Liver (tissue), 9 donors: Measurements from ENCODE around the gene MNAT1. TPM values are rescaled to one million over a fixed set of nuclear protein-coding genes. Genes with fewer than 3 reads are reported as not detected.

Experiments
- DNase-seq: peaks from one replicate; pipeline ENCODE4 v3.0.0-alpha.2; 2017; ENCODE audit warnings: low spot score
- H3K27ac ChIP-seq, 2 donors: one replicate each; pipeline ENCODE4 v1.7.0; 2013; ENCODE audit warnings: inconsistent platforms in 2 of 2, low read length in 2 of 2, control low read depth in 1 of 2, low read depth in 1 of 2, mild to moderate bottlenecking in 1 of 2
- H3K27me3 ChIP-seq, 4 donors: one replicate each; pipeline versions ENCODE4 v1.6.1 to v1.7.0; 2013; ENCODE audit warnings: low read length in 3 of 4, inconsistent platforms in 1 of 4, mild to moderate bottlenecking in 1 of 4, moderate library complexity in 1 of 4; ENCODE audit not compliant: control insufficient read depth in 4 of 4, insufficient read depth in 4 of 4
- H3K36me3 ChIP-seq, 4 donors: one replicate each; pipeline versions ENCODE4 v1.6.1 to v1.7.0; 2013; ENCODE audit warnings: low read length in 3 of 4, mild to moderate bottlenecking in 3 of 4, low read depth in 1 of 4, moderate library complexity in 1 of 4; ENCODE audit not compliant: control insufficient read depth in 4 of 4, insufficient read depth in 3 of 4
- H3K4me1 ChIP-seq, 4 donors: one replicate each; pipeline versions ENCODE4 v1.6.1 to v1.7.0; 2013; ENCODE audit warnings: low read length in 3 of 4, mild to moderate bottlenecking in 3 of 4, moderate library complexity in 1 of 4; ENCODE audit not compliant: control insufficient read depth in 4 of 4, insufficient read depth in 4 of 4
- H3K4me3 ChIP-seq, 3 donors: one replicate each; pipeline versions ENCODE4 v1.6.1 to v1.7.0; 2013; ENCODE audit warnings: low read length in 3 of 3, control low read depth in 1 of 3, low read depth in 1 of 3, mild to moderate bottlenecking in 1 of 3
- H3K9ac ChIP-seq, 2 donors: one replicate each; pipeline ENCODE4 v1.7.0; 2013; ENCODE audit warnings: low read length in 2 of 2, mild to moderate bottlenecking in 2 of 2, moderate library complexity in 2 of 2, control low read depth in 1 of 2, low read depth in 1 of 2
- H3K9me3 ChIP-seq, 4 donors: one replicate each; pipeline versions ENCODE4 v1.6.1 to v1.7.0; 2013; ENCODE audit warnings: low read length in 3 of 4; ENCODE audit not compliant: control insufficient read depth in 4 of 4
- EGR1 ChIP-seq, 2 donors: IDR thresholded peaks; 2 replicates each; pipeline ENCODE4 v1.6.1; 2016 to 2018; ENCODE audit warnings: antibody characterized with exemption in 2 of 2, low read depth in 2 of 2
- FOXA1 ChIP-seq: IDR thresholded peaks from 2 replicates; pipeline ENCODE4 v1.6.1; 2016; ENCODE audit warnings: antibody characterized with exemption
- FOXA2 ChIP-seq: IDR thresholded peaks from 2 replicates; pipeline ENCODE4 v1.6.1; 2016; ENCODE audit warnings: antibody characterized with exemption
- GABPA ChIP-seq, 2 donors: IDR thresholded peaks in 1 of 2; conservative IDR thresholded peaks in 1 of 2; 2 replicates each; pipeline ENCODE4 v1.6.1; 2016; ENCODE audit warnings: antibody characterized with exemption in 2 of 2, mild to moderate bottlenecking in 1 of 2, moderate library complexity in 1 of 2
- HNF4A ChIP-seq, 2 donors: conservative IDR thresholded peaks; 2 replicates each; pipeline ENCODE4 v1.6.1; 2016; ENCODE audit warnings: antibody characterized with exemption in 2 of 2, mild to moderate bottlenecking in 2 of 2
- HNF4G ChIP-seq: IDR thresholded peaks from 2 replicates; pipeline ENCODE4 v1.6.1; 2016; ENCODE audit warnings: antibody characterized with exemption
- JUND ChIP-seq, 2 donors: IDR thresholded peaks; 2 replicates each; pipeline ENCODE4 v1.6.1; 2016; ENCODE audit warnings: antibody characterized with exemption in 2 of 2
- NR2F2 ChIP-seq: IDR thresholded peaks from 2 replicates; pipeline ENCODE4 v1.6.1; 2016; ENCODE audit warnings: antibody characterized with exemption
- RAD21 ChIP-seq, 2 donors: IDR thresholded peaks; 2 replicates each; pipeline ENCODE4 v1.6.1; 2016; ENCODE audit warnings: antibody characterized with exemption in 2 of 2, mild to moderate bottlenecking in 2 of 2
- RXRA ChIP-seq, 2 donors: IDR thresholded peaks; 2 replicates each; pipeline ENCODE4 v1.6.1; 2017 to 2018; ENCODE audit warnings: antibody characterized with exemption in 2 of 2, mild to moderate bottlenecking in 1 of 2
- SP1 ChIP-seq: IDR thresholded peaks from 2 replicates; pipeline ENCODE4 v1.6.1; 2018; ENCODE audit warnings: antibody characterized with exemption, mild to moderate bottlenecking
- TAF1 ChIP-seq: conservative IDR thresholded peaks from 2 replicates; pipeline ENCODE4 v1.6.1; 2016; ENCODE audit warnings: antibody characterized with exemption, mild to moderate bottlenecking
- YY1 ChIP-seq: IDR thresholded peaks from 2 replicates; pipeline ENCODE4 v1.6.1; 2016; ENCODE audit warnings: antibody characterized with exemption, mild to moderate bottlenecking
- WGBS: extraction: QIAGEN DNeasy Blood & Tissue Kit; methylation state at CpG from one replicate; pipeline ENCODE4 v1.1.7; 2013; 5-methylcytosine and 5-hydroxymethylcytosine counted together
- polyA plus RNA-seq, 2 donors: library from polyadenylated mRNA; stranded (reverse) in 1 of 2; unstranded in 1 of 2; fragments of 200-250 nt in 1 of 2; fragments of >200 nt in 1 of 2; fragmentation: Nextera tagmentation in 1 of 2; extraction: Ambion mirVana in 1 of 2; gene quantifications; one replicate each; pipeline versions ENCODE4 v1.2.1 to v1.2.3, GENCODE V29; 2013 to 2015
- total RNA-seq, 2 donors: library from RNA; depleted of rRNA; stranded (reverse); fragments of >200 nt; gene quantifications; one replicate each; pipeline ENCODE4 v1.2.3, GENCODE V29; 2014
- TF ChIP-seq, protein P1 (sequence below): IDR thresholded peaks from 2 replicates; pipeline ENCODE4 v1.6.1; 2016; ENCODE audit warnings: antibody characterized with exemption, mild to moderate bottlenecking
- TF ChIP-seq, protein P2 (sequence below): IDR thresholded peaks from 2 replicates; pipeline ENCODE4 v1.6.1; 2016; ENCODE audit warnings: antibody characterized with exemption
- TF ChIP-seq, protein P3 (sequence below): IDR thresholded peaks from 2 replicates; pipeline ENCODE4 v1.6.1; 2016; ENCODE audit warnings: antibody characterized with exemption
- TF ChIP-seq, protein P4 (sequence below): IDR thresholded peaks from 2 replicates; pipeline ENCODE4 v1.6.1; 2016; ENCODE audit warnings: antibody characterized with exemption
- donor health status: healthy.
- donor health status: healthy.
- donor health status: healthy.
- donor health status: healthy.
- donor health status: healthy.

MNAT1 gene
- total and polyA plus RNA-seq, 4 donors, result 8.9 to 18.5 (median 14.6) TPM

DNA sequence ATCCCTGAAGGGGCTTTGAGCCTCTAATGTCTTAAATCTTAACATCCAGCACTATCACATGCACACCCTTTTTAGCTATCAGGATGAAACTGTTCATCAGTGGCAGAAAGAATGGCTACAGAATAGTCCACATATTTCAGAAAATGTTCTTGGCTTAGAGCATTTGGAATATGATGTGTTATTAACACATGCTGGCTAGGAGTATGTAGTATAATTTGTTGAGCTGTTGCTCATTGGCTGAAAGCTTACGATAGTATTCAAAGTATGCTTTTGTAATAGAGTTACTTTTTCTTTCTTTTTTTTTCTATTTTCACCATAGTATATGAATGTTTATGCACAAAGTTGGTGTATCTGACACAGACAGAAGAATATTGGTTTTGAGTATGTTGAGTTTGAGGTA, 55.1 kb downstream of the MNAT1 start (continued):
- TF ChIP-seq, protein P1, sequence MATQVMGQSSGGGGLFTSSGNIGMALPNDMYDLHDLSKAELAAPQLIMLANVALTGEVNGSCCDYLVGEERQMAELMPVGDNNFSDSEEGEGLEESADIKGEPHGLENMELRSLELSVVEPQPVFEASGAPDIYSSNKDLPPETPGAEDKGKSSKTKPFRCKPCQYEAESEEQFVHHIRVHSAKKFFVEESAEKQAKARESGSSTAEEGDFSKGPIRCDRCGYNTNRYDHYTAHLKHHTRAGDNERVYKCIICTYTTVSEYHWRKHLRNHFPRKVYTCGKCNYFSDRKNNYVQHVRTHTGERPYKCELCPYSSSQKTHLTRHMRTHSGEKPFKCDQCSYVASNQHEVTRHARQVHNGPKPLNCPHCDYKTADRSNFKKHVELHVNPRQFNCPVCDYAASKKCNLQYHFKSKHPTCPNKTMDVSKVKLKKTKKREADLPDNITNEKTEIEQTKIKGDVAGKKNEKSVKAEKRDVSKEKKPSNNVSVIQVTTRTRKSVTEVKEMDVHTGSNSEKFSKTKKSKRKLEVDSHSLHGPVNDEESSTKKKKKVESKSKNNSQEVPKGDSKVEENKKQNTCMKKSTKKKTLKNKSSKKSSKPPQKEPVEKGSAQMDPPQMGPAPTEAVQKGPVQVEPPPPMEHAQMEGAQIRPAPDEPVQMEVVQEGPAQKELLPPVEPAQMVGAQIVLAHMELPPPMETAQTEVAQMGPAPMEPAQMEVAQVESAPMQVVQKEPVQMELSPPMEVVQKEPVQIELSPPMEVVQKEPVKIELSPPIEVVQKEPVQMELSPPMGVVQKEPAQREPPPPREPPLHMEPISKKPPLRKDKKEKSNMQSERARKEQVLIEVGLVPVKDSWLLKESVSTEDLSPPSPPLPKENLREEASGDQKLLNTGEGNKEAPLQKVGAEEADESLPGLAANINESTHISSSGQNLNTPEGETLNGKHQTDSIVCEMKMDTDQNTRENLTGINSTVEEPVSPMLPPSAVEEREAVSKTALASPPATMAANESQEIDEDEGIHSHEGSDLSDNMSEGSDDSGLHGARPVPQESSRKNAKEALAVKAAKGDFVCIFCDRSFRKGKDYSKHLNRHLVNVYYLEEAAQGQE, result no peak
- TF ChIP-seq FOXA1, result no peak
- no peak for TF ChIP-seq GABPA (IDR thresholded peaks at IDR 0.05 in 1 of 2, conservative IDR thresholded peaks at IDR 0.05 in 1 of 2)
- TF ChIP-seq, protein P2, sequence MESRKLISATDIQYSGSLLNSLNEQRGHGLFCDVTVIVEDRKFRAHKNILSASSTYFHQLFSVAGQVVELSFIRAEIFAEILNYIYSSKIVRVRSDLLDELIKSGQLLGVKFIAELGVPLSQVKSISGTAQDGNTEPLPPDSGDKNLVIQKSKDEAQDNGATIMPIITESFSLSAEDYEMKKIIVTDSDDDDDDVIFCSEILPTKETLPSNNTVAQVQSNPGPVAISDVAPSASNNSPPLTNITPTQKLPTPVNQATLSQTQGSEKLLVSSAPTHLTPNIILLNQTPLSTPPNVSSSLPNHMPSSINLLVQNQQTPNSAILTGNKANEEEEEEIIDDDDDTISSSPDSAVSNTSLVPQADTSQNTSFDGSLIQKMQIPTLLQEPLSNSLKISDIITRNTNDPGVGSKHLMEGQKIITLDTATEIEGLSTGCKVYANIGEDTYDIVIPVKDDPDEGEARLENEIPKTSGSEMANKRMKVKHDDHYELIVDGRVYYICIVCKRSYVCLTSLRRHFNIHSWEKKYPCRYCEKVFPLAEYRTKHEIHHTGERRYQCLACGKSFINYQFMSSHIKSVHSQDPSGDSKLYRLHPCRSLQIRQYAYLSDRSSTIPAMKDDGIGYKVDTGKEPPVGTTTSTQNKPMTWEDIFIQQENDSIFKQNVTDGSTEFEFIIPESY, result no peak

DNA sequence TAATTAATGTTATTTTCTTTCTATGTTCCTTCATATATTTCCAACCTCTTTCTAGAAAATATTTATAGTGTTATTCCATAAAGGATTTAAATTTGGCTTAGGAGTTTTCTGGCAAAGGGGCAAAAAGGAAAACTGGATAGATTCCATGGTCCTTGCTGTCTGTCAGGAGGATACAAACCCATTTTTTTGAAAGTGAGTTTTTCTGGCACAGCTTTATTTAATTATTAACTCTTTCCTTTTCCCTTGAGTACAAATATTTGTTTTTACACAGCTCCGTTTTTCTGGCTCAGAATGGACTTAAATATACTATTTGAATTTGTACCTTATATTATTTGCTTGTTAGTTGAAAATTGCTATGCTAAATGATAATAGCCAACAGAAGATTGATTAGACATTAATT, 56.3 kb downstream of the MNAT1 start:
- 32% methylated on average over 1 of the region's 1 CpG for WGBS
- H3K27ac ChIP-seq, result no peak overlapping the region

DNA sequence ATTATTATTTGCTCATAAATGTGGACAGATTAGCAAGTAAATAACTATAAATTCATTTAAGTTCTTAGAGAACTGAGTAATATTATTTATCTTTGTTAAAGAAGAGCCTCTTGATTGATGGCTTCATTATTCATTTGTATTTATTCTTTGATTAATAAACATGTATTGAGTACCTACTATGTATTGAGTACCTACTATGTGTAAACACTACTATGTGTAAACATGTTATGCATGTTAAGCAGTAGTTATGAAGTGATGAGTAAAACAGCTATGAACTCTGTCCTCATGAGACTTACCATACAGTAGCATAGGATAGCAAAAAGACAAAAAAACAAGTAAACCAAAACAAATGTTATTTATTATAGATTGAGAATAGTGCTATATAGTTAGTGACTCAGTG, 61.9 kb downstream of the MNAT1 start:
- Histone ChIP-seq H3K36me3 (no peaks in the 10 kb centered on the region), H3K9ac (no peak overlapping the region), H3K9me3 (no peaks in the 10 kb centered on the region), H3K4me1 (peaks cover 0 to 3% (median 0%) of the 10 kb centered on the region in 4 donors), H3K4me3 (no peak overlapping the region), H3K27ac (no peak overlapping the region), H3K27me3 (no peaks in the 10 kb centered on the region)
- no peak for DNase-seq
- TF ChIP-seq HNF4G, result no peak
- TF ChIP-seq HNF4A (conservative IDR thresholded peaks at IDR 0.05), result no peak
- TF ChIP-seq SP1, result no peak
- no peak for TF ChIP-seq GABPA (IDR thresholded peaks at IDR 0.05 in 1 of 2, conservative IDR thresholded peaks at IDR 0.05 in 1 of 2)
- no peak for TF ChIP-seq RAD21 (IDR thresholded peaks at IDR 0.05)
- no peak for TF ChIP-seq TAF1
- TF ChIP-seq, protein P2, result no peak
- no peak for TF ChIP-seq JUND (IDR thresholded peaks at IDR 0.05)
- no peak for TF ChIP-seq FOXA1
- TF ChIP-seq NR2F2, result no peak
- TF ChIP-seq YY1, result no peak
- TF ChIP-seq RXRA (IDR thresholded peaks at IDR 0.05), result no peak
- TF ChIP-seq, protein P3, sequence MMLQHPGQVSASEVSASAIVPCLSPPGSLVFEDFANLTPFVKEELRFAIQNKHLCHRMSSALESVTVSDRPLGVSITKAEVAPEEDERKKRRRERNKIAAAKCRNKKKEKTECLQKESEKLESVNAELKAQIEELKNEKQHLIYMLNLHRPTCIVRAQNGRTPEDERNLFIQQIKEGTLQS, result no peak
- TF ChIP-seq, protein P4, sequence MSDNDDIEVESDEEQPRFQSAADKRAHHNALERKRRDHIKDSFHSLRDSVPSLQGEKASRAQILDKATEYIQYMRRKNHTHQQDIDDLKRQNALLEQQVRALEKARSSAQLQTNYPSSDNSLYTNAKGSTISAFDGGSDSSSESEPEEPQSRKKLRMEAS, result no peak
- no peak for TF ChIP-seq FOXA2
- no peak for TF ChIP-seq EGR1 (IDR thresholded peaks at IDR 0.05; ENCODE audit: low read depth in 2 of 2)

More for the DNA sequence above, 56.3 kb downstream of the MNAT1 start:
- Histone ChIP-seq H3K36me3 (no peaks in the 10 kb centered on the region), H3K4me3 (no peak overlapping the region), H3K27me3 (no peaks in the 10 kb centered on the region), H3K9ac (no peak overlapping the region), H3K4me1 (peaks cover 0 to 7% (median 0%) of the 10 kb centered on the region in 4 donors), H3K9me3 (no peaks in the 10 kb centered on the region)
- TF ChIP-seq, protein P2, result no peak
- no peak for TF ChIP-seq HNF4A (conservative IDR thresholded peaks at IDR 0.05)
- TF ChIP-seq TAF1, result no peak
- TF ChIP-seq RAD21 (IDR thresholded peaks at IDR 0.05), result peak in 1 of 2 donors; percentile 14
- TF ChIP-seq GABPA (IDR thresholded peaks at IDR 0.05 in 1 of 2, conservative IDR thresholded peaks at IDR 0.05 in 1 of 2), result no peak
- no peak for DNase-seq
